Stomach (tissue), 9 donors: ENCODE results near the gene OR51B4. TPM values are rescaled to one million over a fixed set of nuclear protein-coding genes. Genes with fewer than 3 reads are reported as not detected.

Source experiments
- DNase-seq, 2 donors: peaks; one replicate each; pipeline versions ENCODE4 v3.0.0 to v3.0.0-alpha.2; 2013 to 2019
- H3K27ac ChIP-seq, 5 donors: fragments of 200-600 bp in 4 of 5; sonication (generic) in 4 of 5; one replicate each; pipeline ENCODE4 v1.5.1; 2013 to 2019; ENCODE audit warnings: mild to moderate bottlenecking in 1 of 5, moderate library complexity in 1 of 5
- H3K27me3 ChIP-seq, 3 donors: fragments of 200-600 bp; sonication (generic); one replicate each; pipeline ENCODE4 v1.5.1; 2017 to 2019; ENCODE audit warnings: mixed run types in 1 of 3
- H3K36me3 ChIP-seq, 4 donors: fragments of 200-600 bp; sonication (generic); 1 replicate in 3 of 4; 2 replicates in 1 of 4; pipeline ENCODE4 v1.5.1; 2016 to 2019
- H3K4me1 ChIP-seq, 4 donors: fragments of 200-600 bp; sonication (generic); one replicate each; pipeline ENCODE4 v1.5.1; 2016 to 2019
- H3K4me3 ChIP-seq, 4 donors: fragments of 200-600 bp; sonication (generic) in 3 of 4; one replicate each; pipeline ENCODE4 v1.5.1; 2016 to 2019; ENCODE audit warnings: mild to moderate bottlenecking in 1 of 4
- H3K9me3 ChIP-seq, 4 donors: fragments of 200-600 bp; sonication (generic); one replicate each; pipeline ENCODE4 v1.5.1; 2016 to 2019
- CTCF ChIP-seq, 7 experiments: fragments of 450-650 bp in 4 of 7; fragments of 200-600 bp in 3 of 7; sonication (generic) in 3 of 7; IDR thresholded peaks; one replicate each; pipeline ENCODE4 v1.5.1; 2016 to 2019; ENCODE audit warnings: antibody characterized with exemption in 7 of 7, control low read depth in 2 of 7, mild to moderate bottlenecking in 1 of 7
- EP300 ChIP-seq: sonication (generic); formaldehyde crosslinking; IDR thresholded peaks from one replicate; pipeline ENCODE4 v1.6.1; 2017; ENCODE audit warnings: antibody characterized with exemption
- POLR2A ChIP-seq, 4 donors: fragments of 450-650 bp; IDR thresholded peaks; one replicate each; pipeline ENCODE4 v1.6.1; 2016; ENCODE audit warnings: antibody characterized with exemption in 4 of 4, control low read depth in 2 of 4, mild to moderate bottlenecking in 1 of 4, moderate library complexity in 1 of 4
- POLR2AphosphoS5 ChIP-seq, 3 donors: sonication (generic); formaldehyde crosslinking; IDR thresholded peaks; one replicate each; pipeline ENCODE4 v1.6.1; 2016; ENCODE audit warnings: antibody characterized with exemption in 3 of 3
- WGBS, 5 donors: extraction: QIAGEN DNeasy Blood & Tissue Kit in 3 of 5; methylation state at CpG; one replicate each; pipeline versions ENCODE4 v1.1.5 to v1.1.7; 2013 to 2018; 5-methylcytosine and 5-hydroxymethylcytosine counted together
- intact Hi-C: fragments of 100-400 bp; cut with DNase I; formaldehyde crosslinking; loops from one replicate; pipeline ENCODE4 v1.15.1; 2023; ENCODE audit warnings: low total_unique reads
- polyA plus RNA-seq, 3 donors: library from polyadenylated mRNA; stranded (reverse); fragments of 200-250 nt; gene quantifications; one replicate each; pipeline ENCODE4 v1.2.3, GENCODE V29; 2013
- total RNA-seq, 5 donors: library from RNA; depleted of rRNA; stranded (reverse); fragments of >200 nt; gene quantifications; one replicate each; pipeline versions ENCODE4 v1.1.0 to v1.2.3, GENCODE V29; 2014 to 2016
- donor health status: healthy with polysubstance abuse.
- donor health status: Bipolar disorder and iron deficiency.
- donor health status: healthy.

The OR51B4 gene
- total and polyA plus RNA-seq, 8 donors: not detected

GRCh38 chr11:5307256-5308019, 5.7 kb upstream of the OR51B4 start:
- 32 to 63% (median 45%) methylated on average over 2 of the region's 2 CpGs for WGBS, 5 donors
- Histone ChIP-seq H3K9me3 (no peaks in the 10 kb centered on the region), H3K27ac (no peak overlapping the region), H3K36me3 (no peaks in the 10 kb centered on the region), H3K27me3 (no peaks in the 10 kb centered on the region), H3K4me3 (no peak overlapping the region), H3K4me1 (no peaks in the 10 kb centered on the region)
- TF ChIP-seq EP300 (no peak), POLR2A (IDR thresholded peaks at IDR 0.05) (no peak), POLR2AphosphoS5 (IDR thresholded peaks at IDR 0.05) (no peak), CTCF (IDR thresholded peaks at IDR 0.05) (no peak)
- DNase-seq: no peak
- intact Hi-C loops: no loop called here

- Histone ChIP-seq H3K27me3 (no peaks in the 10 kb centered on the region), H3K36me3 (no peaks in the 10 kb centered on the region), H3K27ac (no peak overlapping the region), H3K4me3 (no peak overlapping the region), H3K4me1 (no peaks in the 10 kb centered on the region), H3K9me3 (no peaks in the 10 kb centered on the region)
- TF ChIP-seq CTCF (IDR thresholded peaks at IDR 0.05) (no peak), POLR2A (IDR thresholded peaks at IDR 0.05) (no peak), EP300 (no peak), POLR2AphosphoS5 (IDR thresholded peaks at IDR 0.05) (no peak)
- intact Hi-C loops: no loop called here
- 34 to 100% (median 90%) methylated on average over 1 of the region's 1 CpG for WGBS, 5 donors
- no peak for DNase-seq
Observed at GRCh38 chr11:5304046-5304445, 2.3 kb upstream of the OR51B4 start.

GRCh38 chr11:5303626-5304025, 1.9 kb upstream of the OR51B4 start:
- H3K9me3 ChIP-seq: no peaks in the 10 kb centered on the region
- H3K4me3 ChIP-seq: no peak overlapping the region
- no peaks in the 10 kb centered on the region for H3K27me3 ChIP-seq
- H3K4me1 ChIP-seq: no peaks in the 10 kb centered on the region
- no peak for TF ChIP-seq EP300
- TF ChIP-seq POLR2A (IDR thresholded peaks at IDR 0.05): no peak
- no peak for TF ChIP-seq POLR2AphosphoS5 (IDR thresholded peaks at IDR 0.05)
- no peak for TF ChIP-seq CTCF (IDR thresholded peaks at IDR 0.05)
- no peaks in the 10 kb centered on the region for H3K36me3 ChIP-seq
- DNase-seq: no peak
- 71 to 84% (median 72%) methylated on average over 5 of the region's 5 CpGs for WGBS, 5 donors
- no peak overlapping the region for H3K27ac ChIP-seq
- intact Hi-C loops: no loop called here

- Histone ChIP-seq H3K27me3 (no peaks in the 10 kb centered on the region), H3K4me3 (no peak overlapping the region), H3K9me3 (no peaks in the 10 kb centered on the region), H3K4me1 (no peaks in the 10 kb centered on the region), H3K36me3 (no peaks in the 10 kb centered on the region), H3K27ac (no peak overlapping the region)
- no peak for DNase-seq
- WGBS, 5 donors: 39 to 54% (median 50%) methylated on average over 3 of the region's 3 CpGs
- no peak for TF ChIP-seq POLR2A (IDR thresholded peaks at IDR 0.05)
- no peak for TF ChIP-seq EP300
- no peak for TF ChIP-seq POLR2AphosphoS5 (IDR thresholded peaks at IDR 0.05)
- TF ChIP-seq CTCF (IDR thresholded peaks at IDR 0.05): no peak
- intact Hi-C loops: no loop called here
Observed at GRCh38 chr11:5300251-5300650, 1.5 kb downstream of the OR51B4 start.
